GM23338 (cell line): ENCODE results near the gene NOC3L.

ENCODE experiments used
- CREB1 ChIP-seq: fragments of 250-450 bp; sonication (Bioruptor Pico); IDR thresholded peaks from 2 replicates; pipeline ENCODE4 v1.5.0; 2020; ENCODE audit warnings: low read depth, mild to moderate bottlenecking, moderate library complexity
- EZH2 ChIP-seq: fragments of 200-600 bp; sonication (generic); IDR thresholded peaks from one replicate; pipeline ENCODE4 v1.8.0; 2017; ENCODE audit warnings: antibody characterized with exemption, mild to moderate bottlenecking, low read depth; ENCODE audit not compliant: unreplicated experiment
- EZH2phosphoT487 ChIP-seq: fragments of 200-600 bp; sonication (generic); IDR thresholded peaks from one replicate; pipeline ENCODE4 v1.8.1; 2018; ENCODE audit warnings: antibody characterized with exemption; ENCODE audit not compliant: unreplicated experiment
- POLR2AphosphoS5 ChIP-seq: IDR thresholded peaks from 2 replicates; pipeline ENCODE4 v1.6.1; 2016; ENCODE audit warnings: antibody characterized with exemption, low read depth
- ZNF114 ChIP-seq: fragments of 250-450 bp; sonication (Bioruptor Pico); IDR thresholded peaks from 2 replicates; pipeline ENCODE4 v1.5.0; 2020; ENCODE audit warnings: mild to moderate bottlenecking, moderate library complexity
- TF ChIP-seq, protein P1 (sequence below), 2 experiments: fragments of 200-600 bp in 1 of 2; sonication (generic) in 1 of 2; conservative IDR thresholded peaks; 2 replicates each; pipeline versions ENCODE4 v1.5.1 to v1.6.1; 2016 to 2017; ENCODE audit warnings: antibody characterized with exemption in 2 of 2, low read depth in 2 of 2, mild to moderate bottlenecking in 2 of 2, moderate library complexity in 1 of 2
- TF ChIP-seq, protein P2 (sequence below): IDR thresholded peaks from one replicate; pipeline ENCODE4 v1.6.1; 2018; ENCODE audit warnings: antibody characterized with exemption; ENCODE audit not compliant: unreplicated experiment
- TF ChIP-seq, protein P3 (sequence below): IDR thresholded peaks from 2 replicates; pipeline ENCODE4 v1.6.1; 2016; ENCODE audit warnings: antibody characterized with exemption

DNA sequence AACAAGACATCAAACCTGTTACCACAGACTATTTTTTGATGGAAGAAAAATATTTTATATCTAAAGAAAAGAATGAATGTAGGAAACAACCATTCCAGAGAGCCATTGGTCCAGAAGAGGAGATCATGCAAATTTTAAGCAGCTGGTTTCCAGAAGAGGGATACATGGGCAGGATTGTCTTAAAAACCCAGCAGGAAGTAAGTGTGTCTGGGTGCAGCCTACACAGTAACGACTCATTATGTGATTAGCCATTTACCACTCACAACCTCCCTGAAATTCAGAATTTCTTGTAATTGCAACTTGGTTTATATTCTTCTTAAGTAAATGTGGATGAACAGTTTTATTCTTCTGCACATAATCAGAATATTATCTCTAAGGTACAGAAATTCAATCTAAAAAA lies 46.2 kb downstream of the NOC3L start:
- TF ChIP-seq CREB1 (CRISPR knock-in tag), result no peak
- TF ChIP-seq, protein P1, sequence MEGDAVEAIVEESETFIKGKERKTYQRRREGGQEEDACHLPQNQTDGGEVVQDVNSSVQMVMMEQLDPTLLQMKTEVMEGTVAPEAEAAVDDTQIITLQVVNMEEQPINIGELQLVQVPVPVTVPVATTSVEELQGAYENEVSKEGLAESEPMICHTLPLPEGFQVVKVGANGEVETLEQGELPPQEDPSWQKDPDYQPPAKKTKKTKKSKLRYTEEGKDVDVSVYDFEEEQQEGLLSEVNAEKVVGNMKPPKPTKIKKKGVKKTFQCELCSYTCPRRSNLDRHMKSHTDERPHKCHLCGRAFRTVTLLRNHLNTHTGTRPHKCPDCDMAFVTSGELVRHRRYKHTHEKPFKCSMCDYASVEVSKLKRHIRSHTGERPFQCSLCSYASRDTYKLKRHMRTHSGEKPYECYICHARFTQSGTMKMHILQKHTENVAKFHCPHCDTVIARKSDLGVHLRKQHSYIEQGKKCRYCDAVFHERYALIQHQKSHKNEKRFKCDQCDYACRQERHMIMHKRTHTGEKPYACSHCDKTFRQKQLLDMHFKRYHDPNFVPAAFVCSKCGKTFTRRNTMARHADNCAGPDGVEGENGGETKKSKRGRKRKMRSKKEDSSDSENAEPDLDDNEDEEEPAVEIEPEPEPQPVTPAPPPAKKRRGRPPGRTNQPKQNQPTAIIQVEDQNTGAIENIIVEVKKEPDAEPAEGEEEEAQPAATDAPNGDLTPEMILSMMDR (conservative IDR thresholded peaks at IDR 0.05; ENCODE audit: low read depth in 2 of 2), result no peak
- no peak for TF ChIP-seq POLR2AphosphoS5
- TF ChIP-seq, protein P2, sequence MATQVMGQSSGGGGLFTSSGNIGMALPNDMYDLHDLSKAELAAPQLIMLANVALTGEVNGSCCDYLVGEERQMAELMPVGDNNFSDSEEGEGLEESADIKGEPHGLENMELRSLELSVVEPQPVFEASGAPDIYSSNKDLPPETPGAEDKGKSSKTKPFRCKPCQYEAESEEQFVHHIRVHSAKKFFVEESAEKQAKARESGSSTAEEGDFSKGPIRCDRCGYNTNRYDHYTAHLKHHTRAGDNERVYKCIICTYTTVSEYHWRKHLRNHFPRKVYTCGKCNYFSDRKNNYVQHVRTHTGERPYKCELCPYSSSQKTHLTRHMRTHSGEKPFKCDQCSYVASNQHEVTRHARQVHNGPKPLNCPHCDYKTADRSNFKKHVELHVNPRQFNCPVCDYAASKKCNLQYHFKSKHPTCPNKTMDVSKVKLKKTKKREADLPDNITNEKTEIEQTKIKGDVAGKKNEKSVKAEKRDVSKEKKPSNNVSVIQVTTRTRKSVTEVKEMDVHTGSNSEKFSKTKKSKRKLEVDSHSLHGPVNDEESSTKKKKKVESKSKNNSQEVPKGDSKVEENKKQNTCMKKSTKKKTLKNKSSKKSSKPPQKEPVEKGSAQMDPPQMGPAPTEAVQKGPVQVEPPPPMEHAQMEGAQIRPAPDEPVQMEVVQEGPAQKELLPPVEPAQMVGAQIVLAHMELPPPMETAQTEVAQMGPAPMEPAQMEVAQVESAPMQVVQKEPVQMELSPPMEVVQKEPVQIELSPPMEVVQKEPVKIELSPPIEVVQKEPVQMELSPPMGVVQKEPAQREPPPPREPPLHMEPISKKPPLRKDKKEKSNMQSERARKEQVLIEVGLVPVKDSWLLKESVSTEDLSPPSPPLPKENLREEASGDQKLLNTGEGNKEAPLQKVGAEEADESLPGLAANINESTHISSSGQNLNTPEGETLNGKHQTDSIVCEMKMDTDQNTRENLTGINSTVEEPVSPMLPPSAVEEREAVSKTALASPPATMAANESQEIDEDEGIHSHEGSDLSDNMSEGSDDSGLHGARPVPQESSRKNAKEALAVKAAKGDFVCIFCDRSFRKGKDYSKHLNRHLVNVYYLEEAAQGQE, result no peak
- no peak for TF ChIP-seq EZH2
- no peak for TF ChIP-seq EZH2phosphoT487
- TF ChIP-seq, protein P3, sequence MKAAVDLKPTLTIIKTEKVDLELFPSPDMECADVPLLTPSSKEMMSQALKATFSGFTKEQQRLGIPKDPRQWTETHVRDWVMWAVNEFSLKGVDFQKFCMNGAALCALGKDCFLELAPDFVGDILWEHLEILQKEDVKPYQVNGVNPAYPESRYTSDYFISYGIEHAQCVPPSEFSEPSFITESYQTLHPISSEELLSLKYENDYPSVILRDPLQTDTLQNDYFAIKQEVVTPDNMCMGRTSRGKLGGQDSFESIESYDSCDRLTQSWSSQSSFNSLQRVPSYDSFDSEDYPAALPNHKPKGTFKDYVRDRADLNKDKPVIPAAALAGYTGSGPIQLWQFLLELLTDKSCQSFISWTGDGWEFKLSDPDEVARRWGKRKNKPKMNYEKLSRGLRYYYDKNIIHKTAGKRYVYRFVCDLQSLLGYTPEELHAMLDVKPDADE, result no peak
- no peak for TF ChIP-seq ZNF114 (CRISPR knock-in tag)
